ENCODE data around the gene R3HDM2.

The R3HDM2 gene

GRCh38 chr12:57226588-57227314, 204.1 kb downstream of the R3HDM2 start:
- no peak overlapping the region for H3K27ac Mint-ChIP-seq
- peaks cover 47% of the 10 kb centered on the region in 2 donors for H3K4me1 Mint-ChIP-seq (ENCODE audit: low read depth in 2 of 2)
- no peak for ATAC-seq (replicated peaks)
- H3K36me3 Mint-ChIP-seq (ENCODE audit: insufficient read depth), result peaks cover 15% of the 10 kb centered on the region
- no peak for DNase-seq
- no peaks in the 10 kb centered on the region for H3K9me3 Mint-ChIP-seq
- H3K4me3 Mint-ChIP-seq, result peak overlapping the region; percentile 32 to 50
- H3K27me3 Mint-ChIP-seq, result peaks cover 50 to 52% of the 10 kb centered on the region in 2 donors

- Mint-ChIP-seq H3K9me3 (no peaks in the 10 kb centered on the region), H3K4me3 (peak overlapping the region in 1 of 2 donors; percentile 31), H3K27me3 (peaks cover 60 to 62% of the 10 kb centered on the region in 2 donors), H3K36me3 (ENCODE audit: insufficient read depth) (peaks cover 18% of the 10 kb centered on the region), H3K4me1 (ENCODE audit: low read depth in 2 of 2) (peaks cover 46 to 55% of the 10 kb centered on the region in 2 donors), H3K27ac (no peak overlapping the region)
- DNase-seq, result no peak
- no peak for ATAC-seq (replicated peaks)
Measured at GRCh38 chr12:57225680-57226210, 205.1 kb downstream of the R3HDM2 start.

DNA sequence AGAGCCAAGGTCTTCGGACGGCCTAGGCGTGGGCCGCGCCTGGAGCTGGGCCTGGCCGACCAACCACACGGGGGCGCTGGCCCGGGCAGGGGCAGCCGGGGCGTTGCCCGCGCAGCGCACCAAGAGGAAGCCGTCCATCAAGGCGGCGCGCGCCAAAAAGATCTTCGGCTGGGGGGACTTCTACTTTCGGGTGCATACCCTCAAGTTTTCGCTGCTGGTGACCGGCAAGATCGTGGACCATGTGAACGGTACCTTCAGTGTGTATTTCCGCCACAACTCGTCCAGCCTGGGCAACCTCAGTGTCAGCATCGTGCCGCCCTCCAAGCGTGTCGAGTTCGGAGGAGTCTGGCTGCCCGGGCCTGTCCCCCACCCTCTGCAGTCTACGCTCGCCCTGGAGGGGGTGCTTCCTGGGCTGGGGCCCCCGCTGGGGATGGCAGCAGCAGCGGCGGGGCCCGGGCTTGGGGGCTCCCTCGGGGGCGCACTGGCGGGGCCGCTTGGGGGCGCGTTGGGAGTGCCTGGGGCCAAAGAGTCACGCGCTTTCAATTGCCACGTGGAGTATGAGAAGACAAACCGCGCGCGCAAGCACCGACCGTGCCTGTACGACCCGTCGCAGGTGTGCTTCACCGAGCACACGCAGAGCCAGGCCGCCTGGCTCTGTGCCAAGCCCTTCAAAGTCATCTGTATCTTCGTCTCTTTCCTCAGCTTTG, 205.7 kb downstream of the R3HDM2 start:
- ATAC-seq (replicated peaks) (no peak), DNase-seq (no peak)
- Mint-ChIP-seq H3K4me1 (ENCODE audit: low read depth in 2 of 2) (peaks cover 39 to 52% of the 10 kb centered on the region in 2 donors), H3K27me3 (peaks cover 65 to 68% of the 10 kb centered on the region in 2 donors), H3K27ac (no peak overlapping the region), H3K4me3 (peak overlapping the region in 1 of 2 donors; percentile 46), H3K36me3 (ENCODE audit: insufficient read depth) (peaks cover 18% of the 10 kb centered on the region), H3K9me3 (no peaks in the 10 kb centered on the region)

DNA sequence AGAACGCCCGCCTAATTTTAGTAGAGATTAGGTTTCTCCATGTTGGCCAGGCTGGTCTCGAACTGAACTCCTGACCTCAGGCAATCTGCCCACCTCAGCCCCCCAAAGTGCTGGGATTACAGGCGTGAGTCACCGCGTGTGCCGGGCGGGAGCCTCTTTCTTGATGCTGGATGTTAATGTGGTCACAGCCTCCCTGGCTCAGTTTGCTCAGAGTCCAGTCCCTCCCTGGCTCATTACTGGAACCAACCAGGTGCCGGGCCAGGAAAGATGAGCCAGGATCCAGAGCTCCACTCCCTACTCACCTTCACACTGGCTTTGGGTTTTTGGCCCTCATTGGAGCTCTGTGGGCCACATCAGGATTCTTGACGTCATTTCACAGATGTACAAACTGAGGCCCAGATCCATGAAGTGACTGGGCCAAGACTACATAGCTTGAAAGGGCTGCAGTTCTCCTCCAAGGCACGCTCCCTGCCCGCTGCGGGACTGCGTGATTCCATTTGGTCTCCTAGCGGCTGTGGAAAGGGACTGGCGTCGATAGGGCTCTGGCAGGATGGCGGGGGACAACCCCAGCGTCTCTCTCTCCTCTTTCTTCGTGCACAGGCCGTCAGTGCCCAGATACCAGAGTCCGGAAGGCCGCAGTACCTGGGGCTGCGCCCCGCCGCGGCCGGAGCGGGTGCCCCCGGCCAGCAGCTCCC, 206.4 kb downstream of the R3HDM2 start:
- no peak for DNase-seq
- no peak for ATAC-seq (replicated peaks)
- no peak overlapping the region for H3K27ac Mint-ChIP-seq
- no peaks in the 10 kb centered on the region for H3K9me3 Mint-ChIP-seq
- peak overlapping the region in 1 of 2 donors; percentile 46 for H3K4me3 Mint-ChIP-seq
- peaks cover 72 to 76% of the 10 kb centered on the region in 2 donors for H3K27me3 Mint-ChIP-seq
- peaks cover 32 to 45% of the 10 kb centered on the region in 2 donors for H3K4me1 Mint-ChIP-seq (ENCODE audit: low read depth in 2 of 2)
- peaks cover 14% of the 10 kb centered on the region for H3K36me3 Mint-ChIP-seq (ENCODE audit: insufficient read depth)

GRCh38 chr12:57223191-57224165, 207.4 kb downstream of the R3HDM2 start:
- peaks cover 26 to 37% of the 10 kb centered on the region in 2 donors for H3K4me1 Mint-ChIP-seq (ENCODE audit: low read depth in 2 of 2)
- DNase-seq (peak; percentile 62 to 67 (median 63)), ATAC-seq (replicated peaks) (peak; percentile 91)
- H3K4me3 Mint-ChIP-seq, result peak overlapping the region; percentile 8 to 55
- H3K27me3 Mint-ChIP-seq, result peaks cover 81 to 85% of the 10 kb centered on the region in 2 donors
- H3K36me3 Mint-ChIP-seq (ENCODE audit: insufficient read depth), result peaks cover 9% of the 10 kb centered on the region
- peak overlapping the region; percentile 4 to 19 for H3K27ac Mint-ChIP-seq
- no peaks in the 10 kb centered on the region for H3K9me3 Mint-ChIP-seq

DNA sequence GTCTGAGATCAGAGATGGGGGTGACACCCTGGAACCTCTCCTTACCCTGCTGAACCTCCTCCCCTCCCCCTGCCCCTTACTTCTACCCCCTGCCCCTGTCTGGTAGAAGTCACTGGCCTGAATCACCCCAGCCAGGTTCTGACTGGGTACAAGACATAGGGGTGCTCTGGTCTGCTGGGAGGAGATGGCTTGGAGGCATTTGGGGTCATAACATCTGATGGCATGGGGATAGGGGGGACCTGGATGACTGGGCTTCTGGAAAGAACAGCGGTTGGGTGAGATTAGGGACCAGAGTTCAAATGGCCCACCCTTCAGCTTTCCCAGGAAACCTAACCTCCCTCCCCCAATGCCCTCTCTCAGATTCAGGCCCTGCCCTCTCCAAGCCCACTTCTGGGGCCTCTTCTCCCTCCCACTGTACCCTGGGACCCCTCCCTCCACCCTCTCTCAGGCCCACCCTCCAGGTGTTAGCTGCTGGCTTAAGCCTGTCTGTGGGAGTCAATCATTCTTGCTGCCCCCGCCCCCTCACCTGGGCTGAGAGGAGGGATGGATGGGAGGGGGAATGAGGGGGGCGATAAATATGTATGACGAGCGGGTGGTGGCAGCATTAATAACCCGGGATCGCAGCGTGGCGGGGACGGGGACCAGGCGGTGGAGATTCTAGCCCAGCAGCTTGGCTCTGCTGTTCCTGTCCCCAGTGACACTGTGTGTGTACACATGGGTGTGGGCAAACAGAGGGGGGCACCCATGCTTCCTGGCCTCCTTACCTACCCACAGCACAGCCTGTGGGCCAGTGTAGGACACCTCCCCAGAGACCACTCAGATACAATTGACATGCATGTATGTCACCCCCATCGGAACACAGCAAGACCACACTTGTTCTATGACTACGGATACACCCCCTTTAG, 208.3 kb downstream of the R3HDM2 start:
- peak overlapping the region; percentile 8 to 55 for H3K4me3 Mint-ChIP-seq
- peaks cover 30 to 41% of the 10 kb centered on the region in 2 donors for H3K4me1 Mint-ChIP-seq (ENCODE audit: low read depth in 2 of 2)
- ATAC-seq (replicated peaks), result no peak

DNA sequence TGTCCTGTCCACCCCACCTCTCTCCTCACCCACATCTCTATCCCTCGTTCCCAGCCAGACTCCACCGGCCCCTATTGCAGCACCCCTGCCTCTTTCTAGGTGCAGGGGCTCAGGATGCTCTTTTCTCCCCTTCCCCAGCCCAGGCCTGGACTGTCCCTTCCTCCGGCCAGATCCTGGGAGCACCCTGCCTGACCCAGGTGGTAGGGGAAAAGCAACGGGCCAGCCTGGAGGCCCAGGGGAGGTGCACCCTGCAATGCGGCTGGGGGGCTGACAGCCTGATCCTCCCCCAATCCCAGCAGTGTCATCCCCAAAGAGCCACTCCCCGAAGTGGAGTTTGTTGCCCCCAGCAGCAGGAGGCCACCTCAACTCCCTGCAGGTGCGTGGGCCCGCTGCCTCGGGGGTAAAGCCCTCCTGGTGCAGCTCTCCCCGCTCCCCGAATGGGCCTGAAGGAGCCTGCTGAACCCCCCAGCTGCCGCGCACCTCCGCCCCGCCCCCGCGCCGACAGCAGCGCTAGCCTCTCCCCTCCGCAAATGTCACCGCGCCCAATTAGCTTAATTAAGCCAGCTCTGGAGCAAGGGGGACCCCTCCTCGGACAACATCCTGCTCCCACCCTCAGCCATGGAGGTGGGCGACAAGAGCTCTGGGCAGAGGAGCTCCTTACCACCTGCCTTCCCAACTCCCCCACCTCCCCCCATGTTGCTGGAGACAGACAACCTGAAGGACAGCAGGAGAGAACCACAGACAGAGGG, 209.5 kb downstream of the R3HDM2 start:
- DNase-seq, result no peak
- peaks cover 12% of the 10 kb centered on the region for H3K36me3 Mint-ChIP-seq (ENCODE audit: insufficient read depth)
- H3K4me3 Mint-ChIP-seq, result peak overlapping the region in 1 of 2 donors; percentile 48
- ATAC-seq (replicated peaks), result no peak
- peak overlapping the region in 1 of 2 donors; percentile 50 for H3K27ac Mint-ChIP-seq
- H3K4me1 Mint-ChIP-seq (ENCODE audit: low read depth in 2 of 2), result peaks cover 33 to 41% of the 10 kb centered on the region in 2 donors
- H3K9me3 Mint-ChIP-seq, result no peaks in the 10 kb centered on the region
- peaks cover 82 to 94% of the 10 kb centered on the region in 2 donors for H3K27me3 Mint-ChIP-seq

More for the DNA sequence above, 208.3 kb downstream of the R3HDM2 start:
- Mint-ChIP-seq H3K27me3 (peaks cover 86 to 94% of the 10 kb centered on the region in 2 donors), H3K36me3 (ENCODE audit: insufficient read depth) (peaks cover 9% of the 10 kb centered on the region), H3K9me3 (no peaks in the 10 kb centered on the region), H3K27ac (peak overlapping the region; percentile 4 to 19)
- DNase-seq, result no peak

GRCh38 chr12:57220770-57221168, 210.1 kb downstream of the R3HDM2 start:
- Mint-ChIP-seq H3K27ac (no peak overlapping the region), H3K4me1 (ENCODE audit: low read depth in 2 of 2) (peaks cover 35 to 43% of the 10 kb centered on the region in 2 donors), H3K4me3 (no peak overlapping the region)

DNA sequence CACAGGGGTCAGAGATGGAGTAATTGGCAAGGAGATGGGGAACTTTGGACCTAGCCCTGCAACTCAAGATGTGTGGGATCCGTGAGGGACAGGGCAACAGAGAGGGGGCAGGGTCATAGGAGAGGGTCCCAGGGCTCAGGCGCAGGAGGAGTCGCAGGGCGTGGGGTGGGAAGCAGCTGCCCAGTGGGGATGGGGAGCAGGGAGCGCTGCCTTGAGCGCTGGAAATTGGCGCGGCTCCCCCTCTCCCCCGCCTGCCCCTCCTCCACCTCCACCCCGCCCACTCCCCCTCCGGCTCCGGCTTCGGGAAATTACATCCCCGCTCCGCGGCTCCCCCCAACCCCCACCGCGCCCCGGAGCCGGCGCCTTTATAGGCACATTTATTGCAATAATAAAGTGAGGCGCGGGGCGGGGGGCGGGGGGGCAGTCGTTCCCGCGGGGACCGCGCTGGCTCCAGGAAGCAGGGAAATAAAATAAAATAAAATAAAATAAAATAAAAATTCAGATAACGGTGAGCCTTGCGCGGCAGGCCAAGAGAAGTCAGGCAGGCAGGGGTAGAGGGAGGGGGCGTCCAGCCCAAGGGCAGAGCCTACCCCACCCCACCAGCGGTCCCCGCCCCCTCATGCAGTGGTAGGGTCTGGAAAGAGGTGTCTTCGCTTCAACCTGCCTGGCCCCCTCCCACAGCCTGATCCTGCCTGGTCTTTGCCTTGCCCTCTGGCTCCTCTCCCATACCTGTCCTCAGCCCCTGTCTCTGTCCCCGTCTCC, 210.7 kb downstream of the R3HDM2 start:
- H3K4me3 Mint-ChIP-seq, result no peak overlapping the region
- peaks cover 36 to 49% of the 10 kb centered on the region in 2 donors for H3K4me1 Mint-ChIP-seq (ENCODE audit: low read depth in 2 of 2)
- ATAC-seq (replicated peaks) (no peak), DNase-seq (no peak)
- peaks cover 80 to 93% of the 10 kb centered on the region in 2 donors for H3K27me3 Mint-ChIP-seq
- no peaks in the 10 kb centered on the region for H3K9me3 Mint-ChIP-seq
- peak overlapping the region in 1 of 2 donors; percentile 35 for H3K27ac Mint-ChIP-seq
- H3K36me3 Mint-ChIP-seq (ENCODE audit: insufficient read depth), result peaks cover 19% of the 10 kb centered on the region

More at GRCh38 chr12:57220770-57221168, 210.1 kb downstream of the R3HDM2 start:
- H3K27me3 Mint-ChIP-seq, result peaks cover 80 to 93% of the 10 kb centered on the region in 2 donors
- no peaks in the 10 kb centered on the region for H3K9me3 Mint-ChIP-seq
- ATAC-seq (replicated peaks), result no peak
- no peak for DNase-seq
- peaks cover 13% of the 10 kb centered on the region for H3K36me3 Mint-ChIP-seq (ENCODE audit: insufficient read depth)

- Mint-ChIP-seq H3K27ac (peak overlapping the region; percentile 35 to 41), H3K27me3 (peaks cover 88 to 94% of the 10 kb centered on the region in 2 donors), H3K4me1 (ENCODE audit: low read depth in 2 of 2) (peaks cover 43 to 55% of the 10 kb centered on the region in 2 donors), H3K4me3 (no peak overlapping the region), H3K36me3 (ENCODE audit: insufficient read depth) (peaks cover 19% of the 10 kb centered on the region), H3K9me3 (no peaks in the 10 kb centered on the region)
- ATAC-seq (replicated peaks), result no peak
- DNase-seq, result no peak
Measured at GRCh38 chr12:57219205-57219992, 211.4 kb downstream of the R3HDM2 start.
